ENCODE data around the gene OVOL3. TPM values are rescaled to one million over a fixed set of nuclear protein-coding genes. Genes with fewer than 3 reads are reported as not detected.

The OVOL3 gene
- polyA plus RNA-seq, 3 donors from 2014 or later = not detected

DNA sequence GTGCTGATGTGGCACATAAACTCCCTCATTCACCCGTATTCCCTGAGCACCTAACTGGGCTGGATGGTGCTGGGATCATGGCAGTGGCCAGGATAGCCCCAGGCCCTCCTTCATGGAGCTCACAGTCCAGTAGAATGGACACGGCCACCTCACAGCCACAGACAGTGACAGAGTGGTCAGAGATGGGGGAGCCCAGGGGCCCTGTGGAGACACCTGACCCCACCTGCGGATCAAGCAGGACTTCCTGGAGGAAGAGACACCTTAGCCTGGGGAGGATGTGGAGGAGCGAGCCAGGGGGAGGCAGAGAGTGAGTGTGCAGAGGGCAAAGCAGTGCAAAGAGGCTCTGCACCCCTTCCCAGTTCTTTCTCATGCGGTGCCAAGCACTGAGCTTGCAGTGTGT, 21.1 kb upstream of the OVOL3 start:
- no peak overlapping the region for H3K27ac Mint-ChIP-seq
- H3K9me3 Mint-ChIP-seq = no peaks in the 10 kb centered on the region
- no peaks in the 10 kb centered on the region for H3K4me1 Mint-ChIP-seq
- H3K36me3 Mint-ChIP-seq = peaks cover 0 to 6% (median 3%) of the 10 kb centered on the region in 3 donors
- H3K27me3 Mint-ChIP-seq (ENCODE audit: low read depth in 3 of 3) = peaks cover 0 to 2% (median 0%) of the 10 kb centered on the region in 3 donors
- DNase-seq = no peak
- H3K4me3 Mint-ChIP-seq = no peak overlapping the region

- DNase-seq = no peak
- H3K27me3 Mint-ChIP-seq (ENCODE audit: low read depth in 3 of 3) = peaks cover 0 to 2% (median 0%) of the 10 kb centered on the region in 3 donors
- no peaks in the 10 kb centered on the region for H3K9me3 Mint-ChIP-seq
- H3K36me3 Mint-ChIP-seq = peaks cover 0 to 6% (median 3%) of the 10 kb centered on the region in 3 donors
- H3K4me1 Mint-ChIP-seq = no peaks in the 10 kb centered on the region
- no peak overlapping the region for H3K4me3 Mint-ChIP-seq
- peak overlapping the region in 1 of 6 donors; percentile 40 for H3K27ac Mint-ChIP-seq
These were observed 19.8 kb upstream of the OVOL3 start for GRCh38 chr19:36090910-36091695.

DNA sequence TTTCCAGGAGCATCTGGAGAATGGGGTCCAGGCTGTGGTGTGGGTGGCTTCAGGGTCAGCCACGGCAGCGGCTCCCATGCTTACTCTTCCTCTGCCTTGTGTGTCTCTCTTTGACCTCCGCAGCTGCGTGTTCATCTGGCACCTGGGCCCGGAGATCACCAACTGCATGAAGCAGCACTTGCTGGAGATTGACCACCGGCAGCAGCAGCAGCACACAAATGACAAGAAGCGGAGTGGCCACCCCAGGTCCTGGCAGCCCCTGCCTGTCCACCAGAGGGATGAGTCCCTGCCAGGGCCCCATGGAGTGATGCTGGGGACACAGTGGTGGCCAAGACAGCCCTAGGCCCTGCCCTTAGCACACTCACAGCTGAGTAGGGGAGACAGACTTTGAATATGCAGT, 18.4 kb upstream of the OVOL3 start:
- no peak overlapping the region for H3K4me3 Mint-ChIP-seq
- no peak overlapping the region for H3K27ac Mint-ChIP-seq
- H3K4me1 Mint-ChIP-seq = no peaks in the 10 kb centered on the region
- H3K9me3 Mint-ChIP-seq = no peaks in the 10 kb centered on the region
- DNase-seq = no peak
- H3K36me3 Mint-ChIP-seq = peaks cover 0 to 8% (median 6%) of the 10 kb centered on the region in 3 donors
- peaks cover 0 to 2% (median 2%) of the 10 kb centered on the region in 3 donors for H3K27me3 Mint-ChIP-seq (ENCODE audit: low read depth in 3 of 3)

DNA sequence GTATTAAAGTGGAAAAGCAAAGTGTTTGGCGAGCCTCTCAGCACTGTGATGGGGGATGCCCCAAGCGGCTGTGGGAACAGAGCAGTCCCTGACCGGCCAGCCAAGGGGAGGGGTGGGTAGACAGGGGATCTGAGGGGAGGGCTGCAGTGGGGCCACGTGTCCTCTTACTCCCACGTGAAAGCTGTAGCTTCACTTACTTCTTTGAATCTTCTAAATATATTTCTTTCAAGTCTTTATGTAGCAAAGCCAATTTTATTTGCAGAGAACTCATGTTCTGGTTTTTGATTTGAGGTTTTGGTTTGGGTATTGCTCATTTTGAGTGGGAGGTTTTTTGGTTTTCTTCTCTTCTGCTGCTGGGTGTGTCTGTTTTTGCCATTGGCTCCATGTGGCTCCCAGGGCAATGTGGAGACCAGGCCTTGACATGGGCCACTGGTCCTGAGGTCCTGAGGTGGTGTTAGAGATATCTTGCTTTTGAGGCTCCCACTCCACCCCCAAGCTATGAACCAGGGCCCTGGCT, 17.7 kb upstream of the OVOL3 start:
- Mint-ChIP-seq H3K27me3 (ENCODE audit: low read depth in 3 of 3) (peaks cover 0 to 2% (median 2%) of the 10 kb centered on the region in 3 donors), H3K4me3 (no peak overlapping the region), H3K36me3 (peaks cover 0 to 8% (median 6%) of the 10 kb centered on the region in 3 donors), H3K4me1 (no peaks in the 10 kb centered on the region), H3K9me3 (no peaks in the 10 kb centered on the region), H3K27ac (peak overlapping the region in 1 of 6 donors; percentile 22)
- DNase-seq = no peak

DNA sequence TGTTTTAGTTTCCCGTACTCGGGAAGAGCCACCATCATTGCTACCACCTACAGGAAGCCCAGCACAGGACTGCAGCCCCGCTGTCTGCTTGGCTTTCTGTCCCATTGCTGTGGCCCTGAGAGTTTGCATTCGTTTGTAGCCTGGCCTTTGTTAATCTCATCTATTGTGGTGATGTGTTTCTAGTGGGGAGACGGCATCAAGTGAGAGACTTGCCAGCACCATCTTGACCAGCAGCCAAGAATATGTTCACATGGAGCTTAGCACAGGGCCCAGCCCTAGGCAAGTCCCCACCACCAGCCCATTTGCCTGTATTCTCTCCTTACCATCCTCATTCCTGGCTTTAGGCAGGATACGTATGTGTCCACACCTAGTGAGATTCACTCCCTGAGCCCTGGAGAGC, 17.3 kb upstream of the OVOL3 start:
- DNase-seq = no peak
- H3K36me3 Mint-ChIP-seq = peaks cover 0 to 10% (median 6%) of the 10 kb centered on the region in 3 donors
- H3K4me3 Mint-ChIP-seq = no peak overlapping the region
- H3K4me1 Mint-ChIP-seq = no peaks in the 10 kb centered on the region
- no peaks in the 10 kb centered on the region for H3K9me3 Mint-ChIP-seq
- peaks cover 0 to 3% (median 2%) of the 10 kb centered on the region in 3 donors for H3K27me3 Mint-ChIP-seq (ENCODE audit: low read depth in 3 of 3)
- H3K27ac Mint-ChIP-seq = peak overlapping the region in 2 of 6 donors; percentile 7 to 22

DNA sequence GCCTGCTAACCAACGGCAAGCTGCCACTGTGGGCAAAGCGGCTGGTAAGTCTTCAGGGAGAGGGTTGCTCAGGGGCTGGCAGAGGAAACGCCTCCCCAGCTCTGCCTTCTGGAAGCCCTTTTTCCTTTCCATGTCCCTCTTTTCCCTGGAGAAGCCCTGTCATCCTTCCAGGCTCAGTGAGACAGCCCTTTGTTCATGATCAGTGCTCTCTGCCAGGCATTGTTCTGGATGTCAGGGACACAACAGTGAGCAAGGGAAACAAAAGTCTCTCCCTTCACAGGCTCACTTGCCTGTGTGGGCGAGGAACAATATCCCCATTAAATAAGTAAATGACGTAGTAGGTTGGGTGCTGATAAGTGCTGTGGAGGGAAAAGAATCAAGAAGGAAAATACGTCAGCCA, 13.9 kb upstream of the OVOL3 start:
- Mint-ChIP-seq H3K36me3 (peaks cover 0 to 5% (median 4%) of the 10 kb centered on the region in 3 donors), H3K27ac (no peak overlapping the region), H3K4me3 (no peak overlapping the region), H3K4me1 (no peaks in the 10 kb centered on the region), H3K27me3 (ENCODE audit: low read depth in 3 of 3) (peaks cover 0 to 3% (median 2%) of the 10 kb centered on the region in 3 donors), H3K9me3 (no peaks in the 10 kb centered on the region)
- DNase-seq = no peak

- H3K9me3 Mint-ChIP-seq = no peaks in the 10 kb centered on the region
- peaks cover 0 to 5% (median 4%) of the 10 kb centered on the region in 3 donors for H3K36me3 Mint-ChIP-seq
- peaks cover 0 to 3% (median 2%) of the 10 kb centered on the region in 3 donors for H3K27me3 Mint-ChIP-seq (ENCODE audit: low read depth in 3 of 3)
- no peak for DNase-seq
- no peak overlapping the region for H3K27ac Mint-ChIP-seq
- no peak overlapping the region for H3K4me3 Mint-ChIP-seq
- no peaks in the 10 kb centered on the region for H3K4me1 Mint-ChIP-seq
These were observed 11.7 kb upstream of the OVOL3 start for GRCh38 chr19:36099166-36099785.

DNA sequence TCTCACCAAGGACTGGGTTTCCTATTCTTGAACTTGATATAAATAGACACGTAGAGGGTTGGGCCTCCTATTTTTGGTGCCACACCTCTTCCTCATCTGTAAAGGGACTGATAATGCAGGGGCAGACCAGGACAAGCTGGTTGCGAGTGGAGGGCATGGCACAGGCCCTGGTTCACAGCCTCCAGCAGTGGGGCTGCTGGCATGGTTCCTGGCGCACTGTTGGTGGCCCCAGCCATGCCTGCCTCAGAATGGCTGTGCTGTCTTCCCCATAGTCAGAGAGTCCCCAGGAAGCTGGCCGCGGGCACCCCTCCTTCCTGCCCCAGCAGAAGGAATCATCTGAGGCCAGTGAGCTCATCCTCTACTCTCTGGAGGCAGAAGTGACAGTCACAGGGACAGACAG, 10.5 kb upstream of the OVOL3 start:
- DNase-seq = no peak
- Mint-ChIP-seq H3K4me1 (no peaks in the 10 kb centered on the region), H3K9me3 (no peaks in the 10 kb centered on the region), H3K27me3 (ENCODE audit: low read depth in 3 of 3) (peaks cover 0 to 3% (median 0%) of the 10 kb centered on the region in 3 donors), H3K36me3 (peaks cover 0 to 5% (median 4%) of the 10 kb centered on the region in 3 donors), H3K4me3 (no peak overlapping the region), H3K27ac (peak overlapping the region in 1 of 6 donors; percentile 28)

DNA sequence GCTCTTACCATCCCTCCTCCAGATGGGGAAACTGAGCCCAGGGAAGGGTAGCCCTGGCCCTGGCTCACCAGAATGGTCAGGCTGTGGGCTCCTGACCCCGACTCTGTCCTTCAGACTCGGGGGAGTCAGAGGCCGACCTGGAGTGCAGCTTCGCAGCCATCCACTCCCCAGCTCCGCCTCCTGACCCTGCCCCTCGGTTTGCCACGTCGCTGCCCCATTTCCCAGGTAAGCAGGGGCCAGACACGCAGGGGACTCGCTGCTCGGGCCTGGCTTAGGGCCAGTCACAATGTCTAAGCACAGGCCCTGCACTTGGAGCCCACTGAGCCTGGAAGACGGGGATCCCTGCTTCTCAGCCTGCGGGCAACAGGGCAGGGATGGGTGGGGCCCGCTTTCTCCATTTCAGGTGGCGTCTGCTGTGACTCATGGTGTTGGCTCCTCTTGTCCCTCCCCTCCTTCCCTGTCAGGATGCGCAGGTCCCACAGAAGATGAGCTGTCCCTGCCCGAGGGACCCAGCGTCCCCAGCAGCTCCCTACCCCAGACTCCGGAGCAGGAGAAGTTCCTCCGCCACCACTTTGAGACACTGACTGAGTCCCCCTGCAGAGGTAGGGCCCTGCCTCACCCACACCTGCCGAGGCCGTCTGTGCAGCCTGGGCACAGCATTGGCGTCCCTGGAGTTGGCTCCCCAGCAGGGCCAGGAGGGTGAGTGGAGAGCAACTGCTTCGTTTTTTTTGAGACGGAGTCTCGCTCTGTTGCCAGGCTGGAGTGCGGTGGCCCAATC, 9.2 kb upstream of the OVOL3 start:
- H3K36me3 Mint-ChIP-seq = peaks cover 0 to 7% (median 4%) of the 10 kb centered on the region in 3 donors
- H3K27ac Mint-ChIP-seq = no peak overlapping the region

GRCh38 chr19:36103040-36103626, 7.8 kb upstream of the OVOL3 start:
- DNase-seq = no peak
- H3K4me3 Mint-ChIP-seq = no peak overlapping the region
- no peaks in the 10 kb centered on the region for H3K9me3 Mint-ChIP-seq
- no peak overlapping the region for H3K27ac Mint-ChIP-seq
- peaks cover 0 to 7% (median 0%) of the 10 kb centered on the region in 3 donors for H3K36me3 Mint-ChIP-seq
- H3K27me3 Mint-ChIP-seq (ENCODE audit: low read depth in 3 of 3) = peaks cover 0 to 2% (median 0%) of the 10 kb centered on the region in 3 donors
- no peaks in the 10 kb centered on the region for H3K4me1 Mint-ChIP-seq

More for the DNA sequence above, 9.2 kb upstream of the OVOL3 start:
- DNase-seq = no peak
- Mint-ChIP-seq H3K4me1 (no peaks in the 10 kb centered on the region), H3K9me3 (no peaks in the 10 kb centered on the region), H3K4me3 (no peak overlapping the region), H3K27me3 (ENCODE audit: low read depth in 3 of 3) (peaks cover 0 to 2% (median 0%) of the 10 kb centered on the region in 3 donors)

DNA sequence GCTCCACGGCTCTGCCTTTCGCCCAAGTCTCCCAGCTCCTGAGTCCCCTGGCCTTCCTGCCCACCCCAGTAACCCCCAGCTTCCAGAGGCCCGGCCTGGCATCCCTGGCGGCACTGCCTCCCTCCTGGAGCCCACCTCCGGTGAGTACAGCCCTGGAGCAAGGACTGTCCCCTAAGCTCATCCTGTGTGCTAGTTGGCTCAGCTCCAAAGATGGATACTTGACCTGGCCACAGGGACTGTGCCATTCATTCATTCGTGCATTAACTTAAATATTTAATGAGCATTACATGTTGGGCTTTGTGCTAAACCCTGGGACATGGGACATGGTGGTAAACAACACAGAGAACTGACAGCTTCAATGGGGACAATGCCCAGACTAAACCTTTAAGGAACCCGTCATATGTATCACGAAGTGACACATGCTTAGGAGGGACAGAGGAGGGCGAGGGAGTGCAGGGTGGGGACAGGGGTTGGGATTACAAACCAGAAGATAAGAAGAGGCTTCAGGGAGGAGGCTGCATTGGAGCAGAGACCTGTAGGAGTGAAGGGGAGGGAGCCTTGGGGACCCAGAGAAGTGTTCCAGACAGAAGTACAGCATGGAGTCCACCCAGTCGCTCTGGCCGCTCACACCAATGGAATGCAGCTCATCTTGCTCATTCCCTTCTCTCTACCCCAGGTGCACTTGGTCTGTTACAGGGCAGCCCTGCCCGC, 6.9 kb upstream of the OVOL3 start:
- no peak for DNase-seq
- no peaks in the 10 kb centered on the region for H3K27me3 Mint-ChIP-seq (ENCODE audit: low read depth in 3 of 3)
- no peaks in the 10 kb centered on the region for H3K4me1 Mint-ChIP-seq
- H3K36me3 Mint-ChIP-seq = peaks cover 0 to 3% (median 0%) of the 10 kb centered on the region in 3 donors
- peak overlapping the region in 1 of 6 donors; percentile 34 for H3K27ac Mint-ChIP-seq
- H3K9me3 Mint-ChIP-seq = no peaks in the 10 kb centered on the region
- H3K4me3 Mint-ChIP-seq = no peak overlapping the region

DNA sequence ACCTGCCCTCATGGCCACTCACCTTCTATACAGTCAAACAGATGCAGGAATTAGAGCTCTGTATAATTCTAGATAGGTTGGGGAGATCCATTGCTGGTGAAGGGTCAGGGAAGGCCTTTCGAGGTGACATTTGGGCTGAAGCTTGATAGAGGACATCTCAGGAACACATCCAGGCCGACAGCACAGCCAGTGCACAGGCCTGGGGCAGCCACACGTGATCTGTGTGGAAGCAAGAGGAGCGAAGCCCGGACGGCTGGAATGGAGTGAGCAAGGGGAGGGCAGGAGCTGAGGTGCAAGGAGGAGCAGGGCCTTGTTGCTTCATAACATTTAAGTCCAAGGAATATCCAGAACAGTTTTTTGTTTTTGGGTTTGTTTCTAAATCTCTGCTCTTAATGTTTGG, 4.5 kb upstream of the OVOL3 start:
- H3K36me3 Mint-ChIP-seq = peaks cover 0 to 3% (median 0%) of the 10 kb centered on the region in 3 donors
- H3K27ac Mint-ChIP-seq = peak overlapping the region in 1 of 6 donors; percentile 57
- H3K4me3 Mint-ChIP-seq = no peak overlapping the region
- H3K27me3 Mint-ChIP-seq (ENCODE audit: low read depth in 3 of 3) = no peaks in the 10 kb centered on the region
- no peak for DNase-seq
- H3K9me3 Mint-ChIP-seq = no peaks in the 10 kb centered on the region
- H3K4me1 Mint-ChIP-seq = no peaks in the 10 kb centered on the region

GRCh38 chr19:36106991-36107390, 4.0 kb upstream of the OVOL3 start:
- no peak for DNase-seq
- peaks cover 0 to 3% (median 0%) of the 10 kb centered on the region in 3 donors for H3K36me3 Mint-ChIP-seq
- no peaks in the 10 kb centered on the region for H3K9me3 Mint-ChIP-seq
- H3K27me3 Mint-ChIP-seq (ENCODE audit: low read depth in 3 of 3) = no peaks in the 10 kb centered on the region
- H3K4me1 Mint-ChIP-seq = no peaks in the 10 kb centered on the region
- H3K27ac Mint-ChIP-seq = no peak overlapping the region
- no peak overlapping the region for H3K4me3 Mint-ChIP-seq
